GM18507 (cell line): ENCODE results near the gene RGS1.
"Not testable (repeated sequence)": the region's sequence is repeated elsewhere in the genome, so short reads cannot be mapped to it uniquely, and the experiment has no call there.

Experiments used
- DNase-seq: peaks from one replicate; pipeline ENCODE4 v3.0.0; 2011; ENCODE audit warnings: low read depth; ENCODE audit not compliant: insufficient read length; ENCODE audit errors: extremely low spot score
- FAIRE-seq: peaks from 2 replicates; lab custom pipeline; 2011; peaks lifted over from hg19 to GRCh38; lab: Jason Lieb, UNC

RGS1 gene

GRCh38 chr1:192575499-192576189 is at the start of gene RGS1:
TSS of gene RGS1 (plus strand) at chr1:192575773. CDS start at chr1:192575793, 20 bp downstream.
- DNase-seq, result no peak
- FAIRE-seq, result peak; percentile 99

DNA sequence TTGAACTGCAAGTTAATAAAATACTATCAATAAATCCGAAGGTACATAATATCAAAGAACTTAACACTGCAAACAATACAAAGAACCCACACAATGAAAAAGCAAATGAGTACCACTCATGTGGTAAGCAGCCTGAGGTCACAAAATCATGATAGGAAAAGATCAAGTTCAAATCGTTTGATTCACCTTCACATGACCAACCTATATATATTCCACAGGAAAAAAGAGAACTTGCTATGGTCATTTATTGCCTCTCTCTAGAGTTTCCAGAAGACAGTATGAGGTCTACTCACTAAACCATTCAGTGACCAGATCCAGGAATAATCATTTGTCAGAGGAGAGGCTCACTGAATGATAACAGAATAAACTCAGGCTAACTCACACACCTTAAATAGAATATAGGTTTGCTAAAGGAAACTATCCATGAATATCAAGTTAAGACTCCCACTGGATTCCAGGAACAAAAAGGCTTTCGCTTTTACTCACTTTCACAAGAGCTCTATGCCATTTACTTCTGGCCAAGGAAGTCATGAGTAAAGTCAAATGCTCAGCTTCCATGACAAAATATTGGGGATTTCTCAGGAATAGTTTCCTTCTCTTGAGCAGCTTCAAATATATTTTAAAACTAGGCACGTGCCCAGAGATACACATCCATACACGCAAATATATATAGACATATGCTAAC is 48.3 kb upstream of the RGS1 start:
- DNase-seq, result no peak
- no peak for FAIRE-seq

- DNase-seq (no peak), FAIRE-seq (peak; percentile 65)
These were observed 47.6 kb upstream of the RGS1 start for GRCh38 chr1:192527950-192528349.

GRCh38 chr1:192529031-192529755 is 46.4 kb upstream of the RGS1 start:
- FAIRE-seq (no peak), DNase-seq (no peak)

GRCh38 chr1:192529811-192530210 is 45.8 kb upstream of the RGS1 start:
- DNase-seq (no peak), FAIRE-seq (peak; percentile 29)

DNA sequence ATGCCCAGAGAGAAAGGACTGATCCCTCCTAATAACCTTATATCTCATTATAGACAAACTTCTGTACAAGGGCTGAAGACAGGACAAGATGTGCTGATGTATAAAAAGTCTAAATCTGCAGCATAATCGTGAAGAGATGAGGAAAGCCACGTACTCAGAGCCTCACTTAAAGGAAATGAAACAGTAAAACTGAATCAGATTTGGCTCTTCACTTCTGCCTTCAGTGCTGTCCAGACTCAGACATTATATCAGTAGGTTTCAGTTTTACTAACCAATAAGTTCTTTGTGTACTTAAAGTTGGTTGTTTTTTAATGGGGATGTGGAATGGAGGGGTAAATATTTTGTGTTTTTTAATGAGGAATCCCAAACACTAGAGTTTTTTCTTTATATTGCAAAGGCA is 45.3 kb upstream of the RGS1 start:
- no peak for DNase-seq
- peak; percentile 98 for FAIRE-seq

GRCh38 chr1:192531037-192531703 is 44.4 kb upstream of the RGS1 start:
- FAIRE-seq, result peak; percentile 80
- not testable (repeated sequence) for DNase-seq

DNA sequence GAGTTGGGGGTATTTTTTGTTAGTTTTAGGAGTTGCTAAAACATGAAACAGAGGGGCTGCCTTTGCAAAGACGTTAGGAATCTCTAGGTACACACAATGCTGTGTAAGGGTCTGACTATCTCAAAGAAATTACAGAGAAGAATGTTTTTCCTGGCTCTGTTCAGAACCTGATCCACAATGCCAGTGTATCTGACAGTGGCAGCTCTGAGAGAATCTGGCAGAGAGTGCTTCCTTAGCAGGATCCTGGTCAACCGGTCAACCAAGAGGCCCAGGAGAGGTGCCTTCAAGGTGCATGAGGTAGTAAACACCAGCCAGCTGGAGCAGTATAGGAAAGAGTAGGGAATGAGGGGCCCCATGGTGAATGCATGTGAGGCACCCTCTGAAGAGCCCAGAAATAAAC is 40.9 kb upstream of the RGS1 start:
- DNase-seq (no peak), FAIRE-seq (no peak)

DNA sequence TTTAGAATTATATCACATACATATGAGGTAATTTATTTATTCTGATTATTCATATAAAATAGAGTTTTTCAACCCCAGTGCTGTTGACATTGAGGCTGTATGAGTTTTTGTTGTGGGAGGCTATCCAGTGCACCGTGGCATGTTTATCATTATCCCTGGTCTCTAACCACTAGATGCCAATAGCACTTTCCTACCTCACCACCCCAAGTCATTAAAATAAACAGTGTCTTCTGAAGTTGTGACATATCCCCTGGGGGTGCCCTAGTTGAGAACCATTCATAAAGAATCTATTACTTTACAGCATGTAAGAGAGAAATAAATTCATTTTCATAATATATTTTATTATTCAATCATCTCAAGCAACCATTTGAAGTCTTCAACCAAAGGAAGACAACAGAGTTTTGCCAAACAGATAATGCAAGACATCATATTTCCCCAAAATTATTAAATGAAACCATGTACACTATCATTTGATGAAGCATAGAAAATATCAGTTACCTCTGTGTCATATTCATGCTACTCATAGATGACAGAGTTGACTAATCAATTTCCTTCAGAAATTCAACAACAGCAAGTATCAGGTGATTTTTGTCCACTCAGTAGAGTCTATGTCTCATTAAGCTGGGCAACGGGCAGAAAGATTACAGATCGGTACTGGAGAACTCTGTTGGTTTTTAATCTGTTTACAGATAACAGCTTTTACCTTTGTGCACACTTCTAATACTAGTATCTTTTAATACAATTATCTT is 39.5 kb upstream of the RGS1 start:
- DNase-seq, result no peak
- FAIRE-seq, result peak; percentile 45

- FAIRE-seq (peak; percentile 94), DNase-seq (no peak)
These were observed 36.9 kb upstream of the RGS1 start for GRCh38 chr1:192538407-192539296.

DNA sequence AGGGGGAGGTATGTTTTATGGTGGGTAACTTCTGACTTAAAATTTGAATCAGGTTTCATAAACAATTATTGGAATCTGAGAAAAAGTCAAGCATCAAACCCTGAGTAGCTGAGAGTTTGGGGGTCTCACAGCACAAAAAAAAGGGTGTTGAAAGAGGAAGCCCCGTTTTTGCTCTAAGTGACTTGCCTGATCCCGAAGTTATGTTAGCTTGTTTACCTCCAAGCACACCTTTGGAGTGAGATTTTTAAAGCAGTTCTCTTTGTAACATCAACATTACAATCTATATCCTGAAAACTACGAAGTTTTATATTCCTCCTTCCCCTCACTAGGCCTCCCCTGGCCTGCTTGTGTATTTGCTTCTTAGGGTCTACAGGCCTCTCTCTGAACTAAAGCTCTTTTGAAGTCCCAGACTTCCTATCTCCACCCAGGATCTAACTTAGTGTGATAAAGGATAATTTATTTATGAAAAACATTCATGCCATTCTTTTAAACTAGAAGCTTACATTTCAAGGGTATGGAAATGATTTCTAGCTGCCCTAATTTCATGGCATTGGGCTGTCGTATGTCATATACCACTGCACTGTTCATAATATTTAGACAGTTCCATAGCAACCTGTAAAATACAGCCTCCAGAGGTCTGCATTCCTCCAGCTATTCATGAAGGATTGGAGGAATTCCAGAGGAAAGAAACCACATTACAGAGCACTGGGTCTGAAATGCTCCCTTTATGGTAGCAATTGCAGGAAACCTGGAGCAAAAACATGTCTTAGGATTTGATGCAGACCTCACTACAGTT is 36.1 kb upstream of the RGS1 start:
- peak; percentile 9 for FAIRE-seq
- no peak for DNase-seq

GRCh38 chr1:192543445-192543844 is 32.1 kb upstream of the RGS1 start:
- FAIRE-seq (no peak), DNase-seq (no peak)

- DNase-seq, result no peak
- peak; percentile 91 for FAIRE-seq
These were observed 29.6 kb upstream of the RGS1 start for GRCh38 chr1:192545896-192546521.

DNA sequence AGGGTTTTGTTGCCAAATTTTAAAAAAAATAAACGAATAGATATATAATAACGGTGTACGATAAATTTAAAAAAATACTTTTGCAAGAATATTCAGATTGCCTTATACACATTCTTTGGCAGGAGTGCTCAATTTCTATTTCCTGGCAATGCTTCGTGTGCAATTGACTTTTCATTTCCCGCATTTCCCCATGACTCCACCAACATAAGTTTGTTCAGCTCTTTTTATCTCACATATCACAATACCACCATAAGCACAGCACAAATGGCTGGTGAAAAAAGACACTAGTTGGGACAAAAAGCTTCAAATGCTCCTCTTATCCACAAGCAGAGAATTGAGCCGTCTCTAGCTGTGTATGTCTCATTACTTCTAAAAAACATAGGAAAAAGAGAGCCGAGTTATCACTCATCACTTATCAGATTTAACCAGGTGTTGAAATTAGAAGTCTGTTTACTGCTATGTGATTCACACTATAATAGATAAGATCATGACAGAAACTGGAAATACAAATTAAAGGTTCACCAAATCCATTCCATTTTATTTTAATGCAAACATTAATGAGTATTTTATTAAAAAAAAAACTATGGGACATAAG is 28.9 kb upstream of the RGS1 start:
- DNase-seq, result no peak

DNA sequence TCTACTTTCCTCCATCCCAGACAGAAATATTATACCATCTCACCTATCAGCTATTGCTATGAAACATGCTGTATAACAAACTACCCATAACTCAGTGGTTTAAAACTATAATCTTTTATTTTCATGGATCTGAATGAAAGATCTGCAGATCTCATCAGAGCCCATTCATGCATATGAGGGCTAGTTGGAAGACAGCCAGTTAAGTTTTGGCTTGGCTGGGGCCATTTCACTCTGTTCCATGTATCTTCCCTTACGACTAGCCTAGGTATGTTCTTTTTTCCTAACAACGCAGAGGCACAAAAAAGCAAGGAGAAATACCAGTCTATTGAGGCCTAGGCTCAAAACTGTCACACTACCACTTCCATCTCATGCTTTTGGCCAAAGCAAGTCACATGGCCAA is 28.1 kb upstream of the RGS1 start:
- no peak for FAIRE-seq
- no peak for DNase-seq

More for the DNA sequence above, 28.9 kb upstream of the RGS1 start:
- FAIRE-seq, result no peak

- no peak for DNase-seq
- peak; percentile 66 for FAIRE-seq
These were observed 25.6 kb upstream of the RGS1 start for GRCh38 chr1:192549937-192550336.
